H1 (cell line): Measurements from ENCODE around the gene SLC5A10. TPM values are rescaled to one million over a fixed set of nuclear protein-coding genes. Genes with fewer than 3 reads are reported as not detected.

Experiments
- BACH1 ChIP-seq: IDR thresholded peaks from 2 replicates; pipeline ENCODE4 v1.6.1; 2012; ENCODE audit warnings: low read length, improper control_type of control experiment
- CHD1 ChIP-seq: IDR thresholded peaks from 2 replicates; pipeline ENCODE4 v1.6.1; 2012; ENCODE audit warnings: low read depth, low read length, improper control_type of control experiment
- SP1 ChIP-seq: IDR thresholded peaks from 2 replicates; pipeline ENCODE4 v1.6.1; 2011; ENCODE audit warnings: low read depth, low read length
- polyA plus RNA-seq, 7 experiments: library from polyadenylated mRNA; depleted of rRNA in 3 of 7; stranded (reverse) in 5 of 7; unstranded in 2 of 7; fragments of >200 nt in 5 of 7; fragments of 200-250 nt in 2 of 7; gene quantifications; 1 replicate in 5 of 7; 2 replicates in 1 of 7; 4 replicates in 1 of 7; pipeline versions ENCODE4 v1.2.1 to v1.2.3, GENCODE V29; 2011 to 2013; ENCODE audit warnings: missing spikeins in 2 of 7, mixed read lengths in 2 of 7
- total RNA-seq: library from RNA; stranded (reverse); fragmentation: NEBNext Ultra II Directional; extraction: Animal tissue kit (Norgen Biotek cat#: 25700); gene quantifications from 2 replicates; pipeline ENCODE4 v1.2.1, GENCODE V29; 2021

The SLC5A10 gene
- total and polyA plus RNA-seq, 2 of the 8 experiments (the other 6 are each of a cell fraction or from before 2014, with no cell fraction given): 0.05 to 0.11 TPM

- TF ChIP-seq BACH1 (no peak), SP1 (no peak), CHD1 (no peak)
- TF ChIP-seq, all 59 proteins: peak for 0
Observed at GRCh38 chr17:19021622-19022083, 69.7 kb downstream of the SLC5A10 start (continued).
